Neural progenitor cell (in vitro differentiated cells): Measurements from ENCODE around the gene COLEC11. TPM values are rescaled to one million over a fixed set of nuclear protein-coding genes. Genes with fewer than 3 reads are reported as not detected.

ENCODE experiments used
- DNase-seq: peaks from one replicate; pipeline ENCODE4 v3.0.0-alpha.2; 2016; ENCODE audit warnings: low spot score
- H2AFZ ChIP-seq: fragments of 200-600 bp; sonication (generic); replicated peaks from 2 replicates; pipeline ENCODE4 v1.6.1; 2016; ENCODE audit warnings: antibody characterized with exemption
- H3F3A ChIP-seq: fragments of 200-600 bp; sonication (generic); 2 replicates; pipeline ENCODE4 v1.6.1; 2016; ENCODE audit warnings: antibody characterized with exemption, low read depth
- H3K27ac ChIP-seq: fragments of 200-600 bp; sonication (generic); 2 replicates; pipeline ENCODE4 v1.5.1; 2016; ENCODE audit warnings: mild to moderate bottlenecking
- H3K27me3 ChIP-seq: fragments of 200-600 bp; sonication (generic); 2 replicates; pipeline ENCODE4 v1.6.1; 2016; ENCODE audit warnings: mild to moderate bottlenecking, moderate library complexity
- H3K36me3 ChIP-seq: fragments of 200-600 bp; sonication (generic); 2 replicates; pipeline ENCODE4 v1.5.1; 2016
- H3K4me1 ChIP-seq: fragments of 200-600 bp; sonication (generic); 2 replicates; pipeline ENCODE4 v1.6.1; 2016; ENCODE audit warnings: mixed run types
- H3K4me2 ChIP-seq: fragments of 200-600 bp; sonication (generic); 2 replicates; pipeline ENCODE4 v1.6.1; 2016
- H3K4me3 ChIP-seq: fragments of 200-600 bp; sonication (generic); 2 replicates; pipeline ENCODE4 v1.5.1; 2016
- H3K79me2 ChIP-seq: fragments of 200-600 bp; sonication (generic); 2 replicates; pipeline ENCODE4 v1.6.1; 2016; ENCODE audit warnings: low read depth
- H3K9ac ChIP-seq: fragments of 200-600 bp; sonication (generic); 2 replicates; pipeline ENCODE4 v1.6.1; 2016
- H3K9me3 ChIP-seq: fragments of 200-600 bp; sonication (generic); 2 replicates; pipeline ENCODE4 v1.5.1; 2016; ENCODE audit warnings: low read depth
- H4K20me1 ChIP-seq: fragments of 200-600 bp; sonication (generic); 2 replicates; pipeline ENCODE4 v1.6.1; 2016; ENCODE audit warnings: low read depth
- H3K27ac Mint-ChIP-seq: 3 replicates; pipeline ENCODE4 v1.8.0; 2021; ENCODE audit warnings: mixed read lengths
- H3K27me3 Mint-ChIP-seq: 2 replicates; pipeline ENCODE4 v1.8.0; 2022; ENCODE audit warnings: low read depth, mild to moderate bottlenecking, inconsistent platforms, moderate library complexity, mixed read lengths; ENCODE audit not compliant: insufficient read depth
- H3K36me3 Mint-ChIP-seq: 3 replicates; pipeline ENCODE4 v1.8.0; 2021; ENCODE audit warnings: mixed read lengths
- H3K4me1 Mint-ChIP-seq: 3 replicates; pipeline ENCODE4 v1.8.0; 2021; ENCODE audit warnings: mixed read lengths
- H3K4me3 Mint-ChIP-seq: 3 replicates; pipeline ENCODE4 v1.8.0; 2021; ENCODE audit warnings: mild to moderate bottlenecking, moderate library complexity, mixed read lengths
- H3K9me3 Mint-ChIP-seq: 3 replicates; pipeline ENCODE4 v1.8.0; 2020; ENCODE audit warnings: mixed read lengths
- CTCF ChIP-seq: fragments of 200-600 bp; sonication (generic); IDR thresholded peaks from 2 replicates; pipeline ENCODE4 v1.5.1; 2017; ENCODE audit warnings: antibody characterized with exemption, mild to moderate bottlenecking
- EZH2 ChIP-seq: fragments of 200-600 bp; sonication (generic); IDR thresholded peaks from 2 replicates; pipeline ENCODE4 v1.6.1; 2017; ENCODE audit warnings: antibody characterized with exemption, mild to moderate bottlenecking, moderate library complexity
- EZH2phosphoT487 ChIP-seq: fragments of 200-600 bp; sonication (generic); IDR thresholded peaks from 2 replicates; pipeline ENCODE4 v1.6.1; 2017; ENCODE audit warnings: antibody characterized with exemption
- total RNA-seq: library from RNA; depleted of rRNA; stranded (reverse); fragments of >200 nt; gene quantifications from 2 replicates; pipeline ENCODE4 v1.2.3, GENCODE V29; 2015; ENCODE audit warnings: low replicate concordance

The COLEC11 gene
- total RNA-seq, 1 donor from 2014 or later, result not detected

- Histone ChIP-seq H3K4me2 (no peak overlapping the region), H3K9me3 (no peaks in the 10 kb centered on the region), H3K4me1 (no peaks in the 10 kb centered on the region), H3K27ac (no peak overlapping the region), H4K20me1 (no peaks in the 10 kb centered on the region), H3F3A (no peaks in the 10 kb centered on the region), H3K79me2 (no peaks in the 10 kb centered on the region), H3K9ac (no peak overlapping the region), H3K4me3 (no peak overlapping the region), H3K27me3 (no peaks in the 10 kb centered on the region), H3K36me3 (no peaks in the 10 kb centered on the region), H2AFZ (no peak overlapping the region)
- no peak for DNase-seq
- H3K4me3 Mint-ChIP-seq, result no peak overlapping the region
- H3K27me3 Mint-ChIP-seq, result peaks cover 15% of the 10 kb centered on the region
- no peaks in the 10 kb centered on the region for H3K9me3 Mint-ChIP-seq
- no peaks in the 10 kb centered on the region for H3K36me3 Mint-ChIP-seq
- H3K27ac Mint-ChIP-seq, result no peak overlapping the region
- H3K4me1 Mint-ChIP-seq, result peaks cover 7% of the 10 kb centered on the region
- no peak for TF ChIP-seq CTCF
- TF ChIP-seq EZH2phosphoT487, result no peak
- no peak for TF ChIP-seq EZH2
Observed at GRCh38 chr2:3637692-3638455, 43.0 kb downstream of the COLEC11 start.

GRCh38 chr2:3638456-3638810 lies 43.5 kb downstream of the COLEC11 start:
- no peak overlapping the region for H3K4me3 ChIP-seq
- DNase-seq, result no peak
- no peaks in the 10 kb centered on the region for H3K4me1 ChIP-seq
- H2AFZ ChIP-seq, result no peak overlapping the region
- no peaks in the 10 kb centered on the region for H3F3A ChIP-seq
- Mint-ChIP-seq H3K4me3 (no peak overlapping the region), H3K36me3 (no peaks in the 10 kb centered on the region), H3K4me1 (peaks cover 7% of the 10 kb centered on the region), H3K27me3 (peaks cover 10% of the 10 kb centered on the region), H3K27ac (no peak overlapping the region), H3K9me3 (no peaks in the 10 kb centered on the region)
- no peak overlapping the region for H3K4me2 ChIP-seq
- no peaks in the 10 kb centered on the region for H3K36me3 ChIP-seq
- no peaks in the 10 kb centered on the region for H3K27me3 ChIP-seq
- TF ChIP-seq EZH2phosphoT487, result no peak
- TF ChIP-seq EZH2, result no peak
- TF ChIP-seq CTCF, result no peak
- H3K27ac ChIP-seq, result no peak overlapping the region
- H3K9me3 ChIP-seq, result no peaks in the 10 kb centered on the region
- no peaks in the 10 kb centered on the region for H4K20me1 ChIP-seq
- H3K79me2 ChIP-seq, result no peaks in the 10 kb centered on the region
- H3K9ac ChIP-seq, result no peak overlapping the region

GRCh38 chr2:3639015-3639630 lies 44.2 kb downstream of the COLEC11 start:
- DNase-seq, result no peak
- H3K9ac ChIP-seq, result no peak overlapping the region
- H3K27me3 Mint-ChIP-seq, result peaks cover 7% of the 10 kb centered on the region
- H3F3A ChIP-seq, result no peaks in the 10 kb centered on the region
- no peaks in the 10 kb centered on the region for H3K9me3 Mint-ChIP-seq
- no peaks in the 10 kb centered on the region for H3K79me2 ChIP-seq
- H3K27me3 ChIP-seq, result no peaks in the 10 kb centered on the region
- no peak for TF ChIP-seq CTCF
- no peak overlapping the region for H3K4me2 ChIP-seq
- no peaks in the 10 kb centered on the region for H3K9me3 ChIP-seq
- no peaks in the 10 kb centered on the region for H3K36me3 ChIP-seq
- H3K4me1 Mint-ChIP-seq, result peaks cover 7% of the 10 kb centered on the region
- no peak overlapping the region for H3K4me3 Mint-ChIP-seq
- no peak overlapping the region for H2AFZ ChIP-seq
- H3K27ac ChIP-seq, result no peak overlapping the region
- H3K36me3 Mint-ChIP-seq, result no peaks in the 10 kb centered on the region
- H4K20me1 ChIP-seq, result no peaks in the 10 kb centered on the region
- no peak overlapping the region for H3K4me3 ChIP-seq
- peak overlapping the region; percentile 48 for H3K27ac Mint-ChIP-seq
- H3K4me1 ChIP-seq, result no peaks in the 10 kb centered on the region
